GM18502 (cell line): ENCODE results near the gene EPHA1.
"Not testable (repeated sequence)": the region's sequence is repeated elsewhere in the genome, so short reads cannot be mapped to it uniquely, and the experiment has no call there.

ENCODE experiments used
- ATAC-seq: cut with Tn5 transposase; IDR thresholded peaks from one replicate; pipeline ENCODE4 v1.9.1; 2021; ENCODE audit warnings: mild to moderate bottlenecking; ENCODE audit not compliant: unreplicated experiment, poor library complexity

The EPHA1 gene

DNA sequence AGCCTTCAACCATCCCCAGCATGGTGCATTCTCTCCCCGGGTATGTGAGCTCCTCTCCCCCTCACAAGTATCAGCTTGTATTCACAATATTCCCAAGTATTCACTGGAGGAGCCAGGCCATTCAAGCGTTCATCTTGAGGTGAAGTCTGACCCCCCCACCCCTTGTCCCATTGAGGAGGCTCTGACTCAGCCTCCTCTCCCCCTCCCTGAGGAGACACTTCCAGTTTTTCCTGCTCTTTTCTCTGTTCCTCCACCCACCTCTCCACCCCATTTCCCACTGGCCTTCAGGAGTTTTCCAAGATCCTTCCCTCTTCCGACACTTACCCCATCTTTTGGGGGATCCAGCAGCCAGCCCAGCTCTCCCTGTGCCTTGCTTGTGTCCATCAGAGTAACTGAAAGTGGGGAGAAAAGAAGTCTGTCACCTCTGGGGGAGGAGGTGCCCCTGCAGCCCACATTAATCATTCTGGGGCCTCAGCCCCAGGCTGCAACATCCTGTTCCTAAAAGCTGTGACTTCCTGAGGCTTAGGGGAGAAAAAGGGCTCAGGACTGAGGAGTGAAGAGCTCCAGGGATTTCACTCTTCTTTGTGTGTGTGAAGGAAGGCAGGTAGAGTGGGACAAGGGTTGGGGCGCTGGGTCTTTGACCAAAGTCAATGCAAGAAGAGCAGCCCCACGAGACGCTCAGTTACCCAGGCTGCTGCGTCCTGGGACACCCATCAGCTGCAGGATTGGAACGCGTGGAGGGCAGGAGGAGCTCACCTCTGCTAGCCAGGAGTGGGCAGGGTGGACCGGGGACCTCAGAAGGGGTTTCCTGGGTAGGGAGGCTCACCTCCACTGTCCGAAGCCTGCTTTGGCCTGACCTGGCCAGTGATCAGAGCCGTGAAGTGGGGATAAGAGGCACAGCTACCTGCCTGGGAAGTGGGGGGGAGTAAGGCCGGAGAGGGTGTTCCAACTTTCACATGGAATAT, 1.1 kb downstream of the EPHA1 start:
- no peak for ATAC-seq

DNA sequence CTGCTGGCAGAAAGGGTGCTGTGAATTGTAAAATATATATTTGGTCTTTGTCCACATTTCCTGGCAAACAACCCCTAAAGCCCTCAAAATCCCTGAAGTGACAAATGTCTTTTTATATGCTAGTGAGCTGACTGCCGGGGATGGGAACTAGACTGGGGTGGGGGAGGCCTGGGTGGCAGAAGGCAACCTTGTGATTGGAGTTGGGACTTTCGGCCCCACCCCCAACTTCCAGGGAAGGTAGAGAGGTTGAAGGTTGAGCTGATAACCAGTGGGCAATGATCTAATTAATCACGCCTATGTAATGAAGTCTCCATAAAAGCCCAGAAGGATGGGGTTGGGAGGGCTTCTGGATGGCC, 2.7 kb downstream of the EPHA1 start:
- no peak for ATAC-seq

DNA sequence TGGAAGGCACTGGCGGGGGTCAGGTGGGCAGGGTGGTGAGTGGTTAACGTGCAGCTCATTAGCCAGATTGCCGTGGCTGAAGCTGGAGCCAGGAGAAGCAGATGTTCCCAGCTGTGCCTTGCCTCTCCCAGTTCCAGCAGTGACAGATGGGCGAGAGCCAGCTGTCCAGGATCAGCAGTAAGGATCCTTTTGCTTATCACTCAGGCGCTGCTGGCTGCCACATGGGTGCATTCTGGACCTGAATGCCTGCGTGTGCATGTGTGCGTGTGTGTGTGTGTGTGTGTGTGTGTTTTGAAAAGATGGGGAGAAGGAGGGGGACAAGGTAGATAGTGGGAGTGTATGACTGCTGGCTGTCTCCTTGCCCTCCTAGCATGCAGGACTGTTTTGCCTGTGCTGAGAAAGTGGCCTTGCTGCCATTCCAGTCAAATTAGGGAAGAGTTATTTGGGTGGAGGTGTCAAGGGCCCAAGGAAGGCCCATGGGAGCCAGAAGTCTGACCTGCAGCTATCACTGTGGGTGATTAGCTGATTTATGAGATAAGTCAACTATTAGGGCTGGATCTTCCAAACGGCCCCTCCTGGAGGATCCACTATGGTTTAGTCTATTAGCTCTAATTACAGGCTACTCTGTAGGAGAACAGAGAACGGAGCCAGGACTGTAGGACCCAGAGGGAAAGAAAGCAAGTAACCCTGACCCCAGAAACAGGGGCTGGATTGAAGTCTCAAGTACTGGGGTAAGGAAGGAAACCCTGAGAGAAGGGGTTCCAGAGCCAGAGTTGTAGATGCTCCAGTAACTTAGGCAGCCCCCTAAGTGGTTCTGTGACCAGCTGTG, 3.3 kb downstream of the EPHA1 start:
- no peak for ATAC-seq

DNA sequence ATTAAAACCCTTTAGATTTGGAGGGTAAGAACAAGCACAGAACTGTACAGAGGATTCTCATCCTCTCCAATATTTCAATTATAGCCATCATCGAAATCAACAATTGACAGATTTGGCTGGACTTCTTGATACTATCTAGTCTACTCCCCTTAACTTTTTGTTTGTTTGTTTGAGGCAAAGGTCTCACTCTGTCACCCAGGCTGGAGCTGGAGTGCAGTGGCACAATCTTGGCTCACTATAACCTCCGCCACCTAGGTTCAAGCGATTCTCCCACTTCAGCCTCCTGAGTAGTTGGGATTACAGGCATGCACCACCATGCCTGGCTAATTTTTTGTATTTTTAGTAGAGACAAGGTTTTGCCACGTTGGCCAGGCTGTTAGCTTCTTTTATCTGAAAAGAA, 6.4 kb downstream of the EPHA1 start:
- not testable (repeated sequence) for ATAC-seq

DNA sequence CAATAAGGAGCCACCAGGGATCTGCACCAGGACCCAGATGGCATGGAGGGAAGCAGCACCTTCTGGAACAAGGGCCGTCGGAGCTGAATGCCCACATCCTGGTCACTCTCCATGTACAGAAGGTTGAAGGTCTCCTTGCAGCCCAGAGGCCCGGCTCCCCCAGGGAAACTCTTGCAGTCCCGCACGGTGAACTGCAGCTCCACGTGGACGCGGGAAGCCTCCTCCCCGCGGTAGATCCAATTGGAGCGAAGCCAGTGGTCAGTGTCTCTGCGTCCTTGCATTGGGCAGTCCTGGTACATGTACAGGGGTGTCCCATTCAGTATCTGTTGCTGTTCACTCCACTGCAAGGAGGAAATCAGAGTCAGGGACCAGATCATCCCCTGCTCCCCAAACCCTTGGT, 7.4 kb downstream of the EPHA1 start:
- ATAC-seq: no peak

DNA sequence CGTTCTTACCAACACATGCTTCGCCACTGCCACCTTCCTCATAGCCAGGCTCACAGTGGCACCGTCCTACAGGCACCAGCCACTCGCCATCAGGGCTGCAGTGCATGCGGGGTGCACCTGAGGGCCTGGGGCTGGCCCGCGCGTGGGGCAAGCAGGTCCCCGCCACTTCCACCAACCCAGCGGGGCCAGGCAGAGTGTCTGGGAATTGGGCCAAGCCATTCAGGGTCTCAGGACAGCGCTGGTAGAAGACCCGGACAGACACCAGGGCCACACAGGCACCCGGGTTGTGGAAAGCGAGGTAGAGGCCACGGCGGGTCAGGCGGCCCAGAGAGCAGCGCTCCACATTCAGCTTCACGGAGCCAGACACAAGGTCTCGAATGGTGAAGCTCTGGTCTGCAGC, 9.0 kb downstream of the EPHA1 start:
- ATAC-seq: no peak

DNA sequence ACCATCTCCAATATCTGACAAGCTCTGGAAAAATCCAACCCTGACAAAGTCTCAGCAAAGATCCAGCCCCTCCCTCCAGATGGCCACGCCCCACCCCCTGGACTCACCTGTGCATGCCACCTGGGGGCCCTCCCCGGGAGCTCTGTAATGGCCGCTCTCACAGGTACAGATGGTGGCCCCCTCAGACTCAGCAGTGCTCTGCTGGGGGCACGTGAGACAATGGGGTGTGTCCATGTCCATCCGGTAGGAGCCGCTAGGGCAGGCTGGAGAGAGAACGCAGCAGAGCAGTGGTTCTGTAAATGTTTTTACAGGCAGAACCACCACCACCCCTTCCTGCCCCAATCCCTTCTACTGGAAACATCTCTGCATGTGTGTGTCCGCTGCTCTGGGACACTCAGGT, 9.5 kb downstream of the EPHA1 start:
- ATAC-seq: no peak

DNA sequence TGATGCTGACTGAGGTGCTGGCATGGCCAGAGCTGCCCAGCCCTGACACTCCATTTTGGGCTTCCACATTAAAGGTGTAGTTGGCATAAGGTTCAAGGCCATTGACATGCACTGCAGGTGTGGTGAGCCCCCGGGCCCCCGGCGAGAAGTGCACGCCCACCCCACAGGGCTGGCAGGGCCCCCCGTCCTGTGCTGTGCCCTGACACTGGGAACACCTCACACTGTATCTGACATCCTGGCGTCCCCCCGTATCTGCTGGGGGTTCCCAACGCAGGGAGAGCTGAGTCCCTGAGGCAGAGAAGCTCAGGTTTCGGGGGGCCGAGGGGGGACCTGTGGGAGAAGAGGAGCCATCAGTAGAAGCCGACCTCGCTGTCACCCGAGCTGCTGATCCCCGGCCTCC, 10.0 kb downstream of the EPHA1 start:
- ATAC-seq: no peak

DNA sequence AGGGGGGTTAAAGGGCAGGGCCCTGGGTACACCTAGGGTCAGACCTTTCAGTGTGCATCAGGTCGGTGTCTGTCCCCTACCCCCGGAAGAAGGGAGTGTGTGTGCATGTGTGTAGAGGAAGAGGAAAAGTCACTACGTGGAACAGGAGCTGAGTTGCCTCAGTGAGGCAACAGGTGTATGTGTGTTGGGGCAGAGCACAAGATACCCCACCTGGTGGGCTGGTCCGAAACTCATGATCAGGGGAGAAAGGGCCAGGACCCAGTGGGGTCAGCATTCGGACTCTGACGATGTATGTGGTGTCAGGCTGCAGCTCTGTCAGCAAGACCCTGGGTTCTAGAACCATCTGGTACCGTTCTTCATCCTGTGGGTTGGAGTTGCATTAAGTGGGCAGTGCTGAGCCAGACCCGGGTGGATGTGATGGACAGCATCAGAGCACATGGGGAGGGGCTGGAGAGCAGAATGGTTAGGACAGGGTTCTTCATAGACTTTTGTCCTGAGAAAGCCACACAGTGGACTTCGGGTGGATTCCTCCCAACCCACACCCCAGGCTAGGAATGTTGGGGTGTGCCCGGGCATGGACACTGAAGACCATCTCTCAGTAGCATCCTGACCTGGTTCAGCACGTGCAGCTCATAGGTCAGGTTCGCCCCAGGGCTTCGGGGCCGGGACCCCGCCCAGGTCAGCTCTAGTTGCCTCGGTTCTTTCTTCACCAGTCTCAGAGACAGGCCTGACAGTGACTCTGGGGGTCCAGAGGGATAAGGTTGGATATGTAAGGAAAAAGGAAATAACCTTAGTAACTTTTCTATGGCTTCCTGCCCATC, 10.7 kb downstream of the EPHA1 start:
- ATAC-seq: no peak

DNA sequence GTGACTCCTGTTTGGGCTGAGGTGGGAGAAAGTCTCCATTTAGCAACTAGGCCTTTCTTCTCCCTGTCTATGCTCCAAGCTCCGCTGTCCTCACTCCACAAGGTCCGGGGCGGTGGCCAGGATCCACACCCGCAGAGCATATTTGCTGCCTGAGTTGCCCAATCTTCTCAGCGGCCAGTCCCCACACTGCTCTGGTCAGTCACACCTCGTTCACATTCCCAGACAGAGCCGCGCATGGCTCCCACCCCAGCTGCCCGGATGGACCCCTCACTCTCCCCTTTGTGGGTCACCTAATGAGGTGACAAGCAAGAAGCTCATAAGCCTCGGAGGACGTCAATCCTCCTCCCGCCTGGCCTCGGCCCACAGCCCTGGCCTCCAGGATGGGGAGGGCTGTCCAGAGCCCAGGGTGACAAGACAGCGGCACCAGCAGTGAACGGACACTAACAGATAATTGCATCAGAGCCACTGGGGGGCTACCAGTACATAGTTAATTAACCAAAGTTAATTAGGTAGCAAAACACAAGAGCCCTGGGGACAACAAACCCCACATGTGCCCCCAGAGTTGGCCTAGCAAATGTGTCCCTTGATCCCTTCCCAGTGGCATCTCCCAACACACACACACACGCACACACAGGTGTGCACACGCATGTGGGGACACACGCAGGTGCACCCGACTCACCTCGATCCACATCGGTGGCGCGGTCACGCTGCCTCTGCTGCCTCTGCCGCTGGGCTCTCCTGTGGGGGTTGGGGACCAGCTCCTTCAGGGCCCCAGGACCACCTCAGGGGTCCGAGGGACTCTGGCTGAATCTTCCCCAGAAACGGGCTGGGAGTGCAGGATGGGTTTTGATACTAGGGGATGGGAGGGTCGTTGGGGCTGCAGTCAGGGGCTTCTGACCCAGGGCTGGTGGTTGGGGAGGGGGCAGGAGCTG, 11.8 kb downstream of the EPHA1 start:
- ATAC-seq: no peak

DNA sequence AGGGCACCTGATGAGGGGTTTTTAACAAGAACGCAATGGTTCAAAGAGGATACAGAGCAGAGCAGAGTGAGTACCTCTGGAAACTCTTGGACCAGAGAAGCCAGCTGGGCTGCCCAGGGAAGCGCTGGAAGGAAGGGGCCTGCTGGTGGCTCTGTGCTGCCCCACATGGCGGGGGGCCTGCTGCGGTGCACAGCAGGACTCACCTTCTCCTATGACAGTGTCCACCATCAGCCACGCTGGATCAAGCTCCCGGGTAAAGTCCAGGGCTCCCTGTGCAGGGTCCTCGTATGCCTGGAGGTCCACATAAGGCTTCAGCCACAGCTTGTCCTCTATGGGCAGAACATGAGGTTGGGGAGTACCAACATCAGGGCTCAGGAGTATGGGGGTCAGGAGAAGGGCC, 12.5 kb downstream of the EPHA1 start:
- no peak for ATAC-seq

DNA sequence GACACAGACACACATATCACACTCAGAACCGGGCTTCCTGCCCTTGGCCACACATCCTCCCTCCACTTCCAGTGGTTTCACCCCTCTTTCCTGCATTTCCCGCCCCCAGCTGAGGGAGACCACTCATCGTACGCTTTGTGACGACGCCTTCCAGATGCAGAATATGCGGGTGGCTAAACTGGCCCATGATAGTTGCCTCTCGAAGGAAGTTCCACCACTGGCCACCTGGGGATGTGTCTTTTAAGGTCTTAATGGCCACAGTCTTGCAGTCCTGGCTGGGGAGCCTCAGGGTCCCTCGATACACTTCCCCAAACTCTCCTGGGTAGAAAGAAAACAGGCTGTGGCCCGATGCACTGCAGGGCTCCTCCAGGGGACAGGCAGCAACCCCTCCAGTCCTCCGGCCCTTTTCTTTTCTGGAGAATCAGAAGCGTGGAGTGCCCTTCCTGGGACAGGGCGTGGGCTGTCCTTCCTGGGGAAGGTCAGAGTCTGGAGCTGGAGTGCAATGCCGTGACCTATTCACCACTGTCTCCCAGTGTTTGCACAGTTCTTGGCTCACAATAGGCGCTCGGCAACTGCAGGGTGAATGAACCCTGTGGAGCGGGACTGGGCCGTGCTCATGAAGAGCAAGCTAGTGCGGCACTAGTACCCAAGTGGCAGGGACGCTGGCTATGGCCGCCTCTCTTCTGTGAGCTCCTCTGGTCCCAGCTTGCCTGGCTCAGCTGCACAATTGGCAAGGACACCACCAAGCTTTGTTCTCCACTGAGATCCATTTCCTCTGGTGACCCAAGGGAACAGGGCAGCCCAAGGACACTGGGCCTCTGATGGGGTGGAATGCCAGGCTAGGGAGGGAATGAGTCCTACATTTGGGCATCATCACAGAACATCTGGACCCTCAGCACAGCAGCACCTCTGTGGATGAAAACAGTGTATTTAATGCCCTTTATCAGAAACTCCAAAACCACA, 13.2 kb downstream of the EPHA1 start:
- no peak for ATAC-seq

DNA sequence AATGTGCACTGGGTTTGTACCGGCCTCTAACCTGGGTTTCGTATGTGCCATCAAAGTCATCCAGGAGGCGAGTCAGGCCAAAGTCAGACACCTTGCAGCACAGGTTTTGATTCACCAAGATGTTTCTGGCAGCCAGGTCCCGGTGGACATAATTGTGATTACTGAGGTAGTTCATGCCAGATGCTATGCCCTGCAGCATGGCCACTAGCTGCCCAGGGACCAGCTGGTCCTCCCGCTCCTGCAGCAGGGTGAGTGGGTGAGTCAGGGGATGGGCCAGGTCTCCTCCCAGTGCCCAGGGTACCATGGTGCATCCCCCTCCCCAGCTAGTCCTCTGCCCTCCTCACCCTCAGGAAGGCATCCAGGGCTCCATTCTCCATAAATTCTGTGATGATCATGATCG, 13.9 kb downstream of the EPHA1 start:
- ATAC-seq: no peak

DNA sequence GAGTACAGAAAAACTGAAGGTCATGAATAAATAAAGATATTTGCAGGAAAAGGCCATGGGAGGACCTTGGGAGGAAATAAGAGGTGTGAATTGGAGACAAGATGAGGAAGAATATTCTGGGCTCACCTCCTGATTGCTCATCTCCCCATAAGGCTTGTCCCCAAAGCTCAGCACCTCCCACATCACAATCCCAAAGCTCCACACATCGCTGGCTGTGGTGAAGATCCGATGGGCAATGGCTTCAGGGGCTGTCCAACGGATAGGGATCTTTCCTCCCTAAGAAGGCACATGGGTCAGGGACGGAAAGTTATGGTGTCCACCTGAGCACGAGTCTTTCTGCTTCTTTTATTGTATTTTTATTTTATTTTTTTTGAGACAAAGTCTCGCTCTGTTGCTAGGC, 14.6 kb downstream of the EPHA1 start:
- ATAC-seq: no peak

DNA sequence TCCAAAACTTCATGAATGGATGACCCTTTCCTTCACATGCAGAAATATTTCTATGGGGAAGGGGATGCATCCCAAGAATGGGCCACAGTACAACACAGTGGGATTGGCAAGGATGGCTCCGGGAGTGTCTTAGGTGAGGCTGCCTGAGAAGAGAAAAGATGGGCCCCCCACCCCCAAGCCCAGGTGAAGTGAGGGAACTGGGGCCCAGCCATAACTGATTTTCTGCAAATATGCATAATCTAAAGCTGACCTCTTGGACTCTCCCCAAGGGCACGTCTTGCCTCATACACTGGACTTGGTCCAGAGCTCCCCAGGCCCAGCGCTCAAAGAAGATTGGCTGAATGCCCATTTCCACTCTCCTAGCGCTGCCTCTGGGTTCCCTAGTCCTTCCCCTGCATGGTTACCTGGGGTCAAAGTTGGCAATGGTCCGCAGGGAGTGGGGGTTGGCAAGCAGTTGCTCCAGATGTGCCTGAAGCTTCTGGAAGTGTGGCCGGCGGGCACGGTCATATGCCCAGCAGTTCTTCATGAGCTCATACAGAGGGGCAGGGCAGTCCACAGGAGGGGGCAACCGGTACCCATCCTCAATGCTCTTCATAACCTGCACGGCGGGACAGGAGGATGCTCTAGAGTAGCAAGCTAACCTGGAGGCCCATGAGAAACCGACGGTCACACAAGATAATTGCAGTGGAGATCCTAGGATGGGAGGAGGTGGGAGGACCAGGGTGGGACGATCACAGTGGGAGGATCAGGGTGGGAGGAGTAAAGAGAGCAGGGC, 15.2 kb downstream of the EPHA1 start:
- ATAC-seq: no peak

DNA sequence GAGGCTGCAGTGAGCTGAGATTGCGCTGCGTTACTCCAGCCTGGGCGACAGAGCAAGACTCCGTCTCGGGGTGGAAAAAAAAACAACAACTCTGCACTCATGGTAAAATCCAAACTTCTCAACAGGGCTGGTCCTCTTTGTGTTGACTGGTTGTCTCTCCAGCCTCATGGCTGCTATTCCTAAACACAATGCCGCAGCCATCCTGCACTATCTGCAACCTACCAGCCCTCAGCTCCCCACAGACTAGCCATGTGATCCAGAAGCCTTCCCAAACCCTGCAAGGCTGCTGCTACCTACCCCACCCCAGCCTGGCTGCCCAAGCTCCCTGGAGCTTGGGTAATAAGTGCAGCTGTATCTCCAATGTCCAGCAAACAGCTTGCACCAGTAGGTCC, 15.8 kb downstream of the EPHA1 start:
- no peak for ATAC-seq

DNA sequence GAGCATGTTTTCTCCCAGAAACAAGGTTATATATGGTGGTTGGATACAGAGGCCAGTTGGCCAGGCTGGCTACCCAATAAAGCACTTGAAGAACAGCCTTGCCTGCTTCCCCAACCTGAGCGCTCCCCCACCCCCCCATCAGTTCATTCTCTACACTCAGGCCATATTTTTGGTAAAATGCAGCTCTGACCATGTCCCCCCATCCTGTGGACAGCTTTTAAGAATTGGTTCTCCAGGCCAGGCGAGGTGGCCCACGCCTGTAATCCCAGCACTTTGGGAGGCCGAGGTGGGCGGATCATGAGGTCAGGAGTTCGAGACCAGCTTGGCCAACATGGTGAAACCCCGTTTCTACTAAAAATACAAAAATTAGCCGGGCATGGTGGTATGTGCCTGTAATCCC, 16.2 kb downstream of the EPHA1 start:
- not testable (repeated sequence) for ATAC-seq
